Stimulated activated CD8-positive, alpha-beta memory T cell treated with anti-CD3 and anti-CD28 coated beads, Interleukin-15, amount 100 ng/mL, for 1 hour (primary cell): ENCODE data around the gene CLCN1.

Experiments
- DNase-seq: peaks from one replicate; pipeline ENCODE4 v3.0.0-alpha.2; 2020; ENCODE audit warnings: low read depth

The CLCN1 gene

DNA sequence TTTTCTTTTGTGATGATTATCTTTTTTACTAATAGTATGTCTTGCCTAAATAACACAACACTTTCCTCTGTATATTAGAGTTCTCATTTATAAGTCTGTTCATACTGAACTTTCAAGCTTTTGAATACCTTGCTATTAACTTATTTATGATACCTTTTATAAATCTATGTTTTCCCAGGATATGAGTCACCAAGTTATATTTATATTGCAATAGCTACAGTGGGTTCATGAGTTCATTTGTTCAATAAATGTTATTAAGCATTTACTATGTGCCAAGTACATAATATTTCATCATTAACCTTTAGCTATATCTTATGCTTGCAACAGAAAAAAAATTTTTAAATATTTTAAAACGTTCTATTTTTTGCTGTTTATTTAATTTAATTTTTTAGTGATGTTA is 18.3 kb downstream of the CLCN1 start:
- no peak for DNase-seq

- no peak for DNase-seq
Measured at GRCh38 chr7:143337216-143337615, 21.3 kb downstream of the CLCN1 start.

- no peak for DNase-seq
Measured at GRCh38 chr7:143341842-143342241, 25.9 kb downstream of the CLCN1 start.

DNA sequence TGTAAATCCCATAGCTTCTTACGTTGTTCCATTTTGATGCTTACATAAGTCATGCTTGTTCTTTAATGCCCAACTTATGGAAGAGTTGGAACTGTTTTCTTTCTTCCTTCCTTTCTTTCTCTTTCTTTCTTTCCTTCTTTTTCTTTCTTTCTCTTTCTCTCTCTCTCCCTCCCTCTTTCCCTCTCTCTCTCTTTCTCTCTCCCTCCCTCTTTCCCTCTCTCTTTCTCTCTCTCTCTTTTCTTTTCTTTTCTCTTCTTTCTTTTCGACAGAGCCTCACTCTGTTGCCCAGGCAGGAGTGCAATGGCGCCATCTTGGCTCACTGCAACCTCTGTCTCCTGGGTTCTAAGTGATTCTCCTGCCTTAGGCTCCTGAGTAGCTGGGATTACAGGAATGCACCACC is 27.7 kb downstream of the CLCN1 start:
- DNase-seq: no peak

GRCh38 chr7:143345428-143345900 is 29.6 kb downstream of the CLCN1 start:
- DNase-seq: no peak

DNA sequence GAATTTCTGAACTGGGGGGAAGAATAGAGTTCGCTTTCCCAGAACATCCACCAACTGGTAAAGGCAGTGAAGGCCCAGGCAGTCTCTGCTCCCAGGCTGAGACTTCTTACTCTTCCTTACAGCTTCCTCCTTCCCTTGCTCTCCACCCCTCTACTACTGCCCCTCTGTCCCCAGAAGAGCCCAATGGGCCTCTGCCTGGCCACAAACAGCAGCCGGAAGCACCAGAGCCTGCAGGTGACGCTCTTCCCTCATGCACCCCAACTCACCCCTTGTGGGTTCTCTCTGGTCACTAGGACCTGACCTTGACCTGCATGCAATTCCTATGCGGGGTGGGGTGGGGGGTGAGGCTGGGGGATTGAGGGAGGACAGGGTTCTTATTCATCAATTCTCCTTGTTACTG is 30.1 kb downstream of the CLCN1 start:
- no peak for DNase-seq

GRCh38 chr7:143347950-143348349 is 32.0 kb downstream of the CLCN1 start:
- DNase-seq: no peak

GRCh38 chr7:143351060-143351459 is 35.1 kb downstream of the CLCN1 start:
- DNase-seq: no peak

- DNase-seq: no peak
Measured at GRCh38 chr7:143351574-143351973, 35.7 kb downstream of the CLCN1 start.

DNA sequence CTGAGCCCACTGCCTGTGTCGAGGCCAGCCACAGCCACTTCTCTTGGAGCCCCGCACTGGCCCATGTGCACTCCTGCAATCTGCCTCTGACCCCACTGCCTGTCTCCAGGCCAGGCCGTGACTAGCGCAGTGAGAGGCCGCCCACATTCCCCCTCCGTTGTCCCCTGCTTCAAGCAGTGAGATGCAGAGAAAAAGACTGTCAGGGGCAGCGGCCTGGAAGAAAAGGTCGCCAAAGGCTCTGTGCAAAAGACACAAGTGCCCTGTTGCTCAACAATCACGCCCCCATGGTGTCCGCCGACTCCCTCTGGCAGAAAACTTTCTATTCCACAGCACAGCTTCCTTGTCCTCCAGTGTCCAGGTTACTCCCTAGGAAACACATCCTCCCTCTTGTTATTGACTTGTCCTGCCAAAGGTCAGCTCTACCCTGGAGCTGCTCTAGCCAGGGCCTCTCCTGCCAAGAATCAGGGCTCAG is 36.7 kb downstream of the CLCN1 start:
- no peak for DNase-seq

DNA sequence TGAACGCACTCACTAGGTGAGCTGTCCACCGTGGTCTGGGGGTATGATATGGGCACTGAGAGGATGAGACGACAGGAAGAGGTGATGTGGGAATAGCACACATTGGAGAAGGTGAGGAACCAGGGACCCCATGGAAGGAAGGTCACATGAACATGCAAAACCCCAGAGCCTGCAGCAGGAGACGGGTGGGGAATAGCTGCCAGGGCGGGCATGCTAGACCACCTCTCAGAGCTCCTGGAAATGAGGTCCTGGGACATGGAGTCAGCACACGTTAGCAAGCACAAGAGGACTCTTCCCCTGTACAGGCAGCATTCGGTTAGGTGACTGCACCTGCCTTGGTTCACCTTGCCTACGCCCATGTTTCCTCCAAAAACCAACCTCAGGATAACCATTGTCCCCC is 38.5 kb downstream of the CLCN1 start:
- no peak for DNase-seq

DNA sequence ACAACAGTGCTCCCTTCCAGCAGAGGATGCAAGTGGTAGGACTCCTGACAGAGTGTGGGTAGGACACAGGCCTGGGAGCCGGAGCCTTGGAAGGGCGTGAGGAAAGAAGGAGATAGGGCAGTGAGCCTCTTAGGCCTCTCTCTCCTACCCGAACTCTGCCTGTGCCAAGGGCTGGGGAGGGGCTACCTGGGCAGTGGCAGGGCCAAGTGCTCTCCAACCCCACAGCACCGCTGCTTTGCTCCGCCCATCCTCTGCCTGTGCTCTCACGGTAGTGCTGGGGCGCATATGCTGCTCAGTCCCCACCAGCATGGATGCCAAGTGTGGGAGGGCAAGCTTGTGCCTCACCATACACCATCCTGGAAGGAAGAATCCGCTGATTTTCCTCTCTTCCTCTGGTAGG is 39.1 kb downstream of the CLCN1 start:
- no peak for DNase-seq

GRCh38 chr7:143355450-143356385 is 39.8 kb downstream of the CLCN1 start:
- DNase-seq: no peak

DNA sequence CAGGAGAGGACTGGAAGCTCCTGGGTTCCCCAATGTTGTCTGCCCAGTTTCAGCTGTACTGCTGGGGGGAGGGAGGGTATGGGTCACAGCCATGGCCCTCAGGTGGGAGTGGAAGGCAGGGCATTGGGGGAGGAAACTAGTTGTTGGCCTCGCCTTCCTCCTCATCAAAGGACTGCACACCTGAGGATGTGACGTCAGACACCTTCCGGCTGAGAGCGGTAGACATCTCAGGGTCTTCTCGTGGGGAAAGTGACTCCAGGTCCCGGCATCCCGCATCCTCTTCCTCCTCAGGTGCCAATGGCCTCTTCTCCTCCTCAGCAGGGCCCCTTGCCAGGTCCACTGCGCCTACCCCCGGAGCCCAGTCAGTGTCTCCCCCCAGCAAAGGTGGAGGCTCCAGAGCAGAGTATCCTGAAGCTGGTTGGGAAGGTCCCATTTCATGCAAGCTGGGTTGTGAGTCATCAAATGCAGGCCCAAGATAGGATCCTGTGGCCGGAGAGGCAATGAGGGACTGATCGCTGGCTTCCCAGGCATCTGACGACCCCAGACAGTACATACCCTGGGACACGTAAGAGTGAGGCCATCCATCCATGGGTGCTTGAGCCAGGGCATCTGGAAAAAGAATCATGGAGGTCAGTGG is 40.6 kb downstream of the CLCN1 start:
- DNase-seq: no peak

DNA sequence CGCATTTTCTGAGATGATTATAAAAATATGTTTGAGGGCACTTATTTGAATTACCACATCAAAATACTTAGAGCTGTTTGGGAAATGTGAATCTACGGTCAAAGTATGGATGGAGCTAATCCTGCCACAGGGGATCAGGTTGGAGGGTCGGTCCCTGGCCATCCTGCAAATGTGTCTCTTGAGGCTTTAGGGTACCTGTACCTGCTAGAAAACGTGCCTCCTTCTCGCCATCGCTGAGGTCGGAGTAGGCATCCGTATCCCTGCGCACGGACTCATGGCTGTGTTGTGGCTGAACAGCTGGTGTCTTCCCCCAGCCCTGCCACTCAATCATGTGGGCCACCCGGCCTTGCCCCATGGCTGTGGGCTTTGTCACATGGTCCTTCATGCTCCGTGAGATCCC is 42.7 kb downstream of the CLCN1 start:
- DNase-seq: no peak

- no peak for DNase-seq
Measured at GRCh38 chr7:143359771-143360353, 44.0 kb downstream of the CLCN1 start.

- no peak for DNase-seq
Measured at GRCh38 chr7:143360788-143361551, 45.1 kb downstream of the CLCN1 start.

- no peak for DNase-seq
Measured at GRCh38 chr7:143361552-143362130, 45.7 kb downstream of the CLCN1 start.

DNA sequence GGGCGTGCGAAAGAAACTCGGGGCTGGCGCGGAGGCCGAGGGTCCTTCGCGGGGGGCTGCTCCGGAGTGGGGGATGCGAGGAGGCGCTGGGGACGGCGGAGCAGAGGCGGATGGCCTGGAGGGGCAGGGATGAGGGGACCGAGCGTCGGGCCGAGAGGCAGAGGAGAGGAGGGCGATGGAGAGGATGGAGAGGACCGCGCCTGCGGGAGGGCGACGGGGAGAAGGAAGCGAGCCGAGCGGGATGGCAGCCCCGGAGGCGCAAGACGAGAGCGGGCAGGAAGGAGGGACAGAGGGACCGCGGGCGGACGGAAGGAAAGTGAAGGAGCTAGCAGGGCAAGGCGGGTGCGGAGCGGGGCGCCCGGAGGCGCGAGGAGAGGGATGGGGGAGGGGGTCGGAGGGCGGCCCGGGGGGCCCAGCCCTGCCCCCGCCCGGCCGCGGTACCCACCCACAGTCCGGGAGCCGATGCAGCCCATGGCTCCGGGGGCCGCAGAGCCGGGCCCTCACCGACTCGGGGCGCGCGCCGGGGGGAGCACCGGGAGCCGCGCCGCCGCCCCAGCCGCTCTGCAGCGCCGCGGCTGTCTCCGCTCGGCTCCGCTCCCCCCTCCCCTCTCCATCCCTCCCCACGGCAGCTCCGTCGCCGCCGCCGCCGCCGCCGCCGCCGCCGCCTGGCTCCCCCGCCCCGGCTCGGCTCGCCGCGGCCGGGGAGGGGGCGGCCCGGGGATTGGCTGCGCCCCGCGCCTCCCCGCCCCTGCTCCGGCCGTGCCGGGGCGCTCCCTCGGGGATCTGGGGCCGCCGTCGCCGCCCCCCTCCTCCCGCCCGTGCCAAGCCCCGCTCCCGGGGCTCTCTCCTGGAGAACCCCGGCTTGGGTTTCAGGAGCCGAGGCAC is 46.5 kb downstream of the CLCN1 start, which contains the start of gene FAM131B:
Gene FAM131B, minus strand, starts transcription at position 583 of the 885 bp plus-strand sequence. Its CDS starts 110 bp downstream, at position 473.
- no peak for DNase-seq
